HCT116 (cell line): ENCODE results near the gene PADI4.

Experiments used
- CTCF ChIP-seq, 3 experiments: fragments of 200-600 bp in 1 of 3; sonication (generic) in 1 of 3; IDR thresholded peaks in 2 of 3; conservative IDR thresholded peaks in 1 of 3; 2 replicates each; pipeline ENCODE4 v1.5.1; 2012 to 2017; ENCODE audit warnings: low read depth in 2 of 3, low read length in 2 of 3, antibody characterized with exemption in 1 of 3, borderline replicate concordance in 1 of 3, control low read depth in 1 of 3, mild to moderate bottlenecking in 1 of 3, mixed read lengths in 1 of 3, mixed run types in 1 of 3, moderate library complexity in 1 of 3; ENCODE audit not compliant: insufficient read depth in 1 of 3
- EZH2 ChIP-seq: fragments of 200-600 bp; sonication (generic); IDR thresholded peaks from 2 replicates; pipeline ENCODE4 v1.6.1; 2017; ENCODE audit warnings: antibody characterized with exemption, mixed run types
- POLR2A ChIP-seq: IDR thresholded peaks from 2 replicates; pipeline ENCODE4 v1.7.0; 2011; ENCODE audit warnings: borderline replicate concordance; ENCODE audit not compliant: insufficient read depth, insufficient read length; ENCODE audit errors: extremely low read depth
- SIN3A ChIP-seq: IDR thresholded peaks from 2 replicates; pipeline ENCODE4 v1.6.1; 2012; ENCODE audit warnings: low read depth
- ZNF274 ChIP-seq: fragments of 200-500 bp; sonication (Bioruptor generic); IDR thresholded peaks from 2 replicates; pipeline ENCODE4 v1.6.1; 2014; ENCODE audit warnings: mild to moderate bottlenecking, low read depth, low read length, inconsistent platforms
- TF ChIP-seq, protein P1 (sequence below): IDR thresholded peaks from 2 replicates; pipeline ENCODE4 v1.6.1; 2012

- TF ChIP-seq, protein P1, sequence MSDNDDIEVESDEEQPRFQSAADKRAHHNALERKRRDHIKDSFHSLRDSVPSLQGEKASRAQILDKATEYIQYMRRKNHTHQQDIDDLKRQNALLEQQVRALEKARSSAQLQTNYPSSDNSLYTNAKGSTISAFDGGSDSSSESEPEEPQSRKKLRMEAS = no peak
- TF ChIP-seq POLR2A = no peak
- TF ChIP-seq EZH2 = no peak
- TF ChIP-seq CTCF (IDR thresholded peaks at IDR 0.05 in 2 of 3, conservative IDR thresholded peaks at IDR 0.05 in 1 of 3; ENCODE audit: borderline replicate concordance in 1 of 3, insufficient read depth in 1 of 3, low read depth in 2 of 3, low read length in 2 of 3) = no peak
- TF ChIP-seq SIN3A = no peak
- TF ChIP-seq ZNF274 = no peak
Observed at GRCh38 chr1:17401841-17402240, 93.8 kb downstream of the PADI4 start.
